H1 (cell line): ENCODE measurements around the gene KNDC1. TPM values are rescaled to one million over a fixed set of nuclear protein-coding genes. Genes with fewer than 3 reads are reported as not detected.

ENCODE experiments used
- CTCF ChIA-PET: fragments of 300-600 bp; sonication (Branson Sonifier 250); formaldehyde crosslinking; loops from one replicate; lab custom pipeline; 2021; ENCODE audit not compliant: partially characterized antibody; lab: Charles Lee
- POLR2A ChIA-PET: fragments of 300-600 bp; sonication (Branson Sonifier 250); formaldehyde crosslinking; loops from one replicate; lab custom pipeline; 2021; ENCODE audit warnings: inconsistent platforms; ENCODE audit not compliant: partially characterized antibody; lab: Charles Lee
- DNase-seq, 2 experiments: peaks; one replicate each; pipeline versions ENCODE4 v3.0.0 to v3.0.0-alpha.2; 2010 to 2022; ENCODE audit warnings: low spot score in 2 of 2, low read depth in 1 of 2, mixed read lengths in 1 of 2
- FAIRE-seq: peaks from 2 replicates; lab custom pipeline; 2011; peaks lifted over from hg19 to GRCh38; lab: Jason Lieb, UNC
- H2AFZ ChIP-seq: 2 replicates; pipeline ENCODE4 v1.8.1; 2012; ENCODE audit warnings: low read length, inconsistent platforms
- H2AK5ac ChIP-seq: 2 replicates; pipeline ENCODE4 v1.6.1; 2013; ENCODE audit warnings: low read depth, low read length
- H2BK120ac ChIP-seq: replicated peaks from 2 replicates; pipeline ENCODE3; 2013; ENCODE audit warnings: low read depth, low read length, inconsistent platforms
- H2BK12ac ChIP-seq: 2 replicates; pipeline ENCODE4 v1.6.1; 2013; ENCODE audit warnings: low read depth, low read length
- H2BK15ac ChIP-seq: 2 replicates; pipeline ENCODE4 v1.6.1; 2013; ENCODE audit warnings: low read length
- H2BK20ac ChIP-seq: 2 replicates; pipeline ENCODE4 v1.6.1; 2013; ENCODE audit warnings: low read length
- H2BK5ac ChIP-seq: 2 replicates; pipeline ENCODE4 v1.6.1; 2013; ENCODE audit warnings: low read depth, low read length
- H3K14ac ChIP-seq: 2 replicates; pipeline ENCODE4 v1.6.1; 2013; ENCODE audit warnings: inconsistent platforms; ENCODE audit not compliant: insufficient read length
- H3K18ac ChIP-seq: 2 replicates; pipeline ENCODE4 v1.6.1; 2013; ENCODE audit warnings: low read length; ENCODE audit errors: extremely low read depth
- H3K23ac ChIP-seq: 2 replicates; pipeline ENCODE4 v1.6.1; 2013; ENCODE audit warnings: inconsistent platforms; ENCODE audit not compliant: insufficient read length
- H3K23me2 ChIP-seq: 2 replicates; pipeline ENCODE4 v1.6.1; 2013; ENCODE audit warnings: low read depth, low read length
- H3K27ac ChIP-seq: 2 replicates; pipeline ENCODE4 v1.6.1; 2011; ENCODE audit warnings: low read depth, low read length, inconsistent platforms
- H3K27me3 ChIP-seq, 4 experiments: replicated peaks in 1 of 4; 1 replicate in 1 of 4; 2 replicates in 3 of 4; pipeline versions ENCODE4 v1.6.1 to v1.8.1; 2011 to 2013; ENCODE audit warnings: low read length in 3 of 4, mild to moderate bottlenecking in 3 of 4, inconsistent platforms in 2 of 4, mixed read lengths in 2 of 4, moderate library complexity in 1 of 4; ENCODE audit not compliant: control insufficient read depth in 3 of 4, insufficient read depth in 3 of 4; ENCODE audit errors: extremely low read depth in 1 of 4
- H3K36me3 ChIP-seq, 4 experiments: 2 replicates each; pipeline versions ENCODE4 v1.6.1 to v1.8.1; 2011 to 2013; ENCODE audit warnings: mild to moderate bottlenecking in 4 of 4, low read length in 3 of 4, moderate library complexity in 2 of 4, control low read depth in 1 of 4, inconsistent platforms in 1 of 4; ENCODE audit not compliant: insufficient read depth in 4 of 4, control insufficient read depth in 2 of 4
- H3K4ac ChIP-seq: replicated peaks from 2 replicates; pipeline ENCODE3; 2013; ENCODE audit warnings: low read length, low read depth, mixed read lengths, inconsistent platforms; ENCODE audit not compliant: insufficient read length
- H3K4me1 ChIP-seq, 4 experiments: replicated peaks in 1 of 4; 1 replicate in 1 of 4; 2 replicates in 3 of 4; pipeline versions ENCODE4 v1.6.1 to v1.8.1; 2011 to 2013; ENCODE audit warnings: low read length in 3 of 4, inconsistent platforms in 2 of 4, mixed read lengths in 1 of 4; ENCODE audit not compliant: insufficient read depth in 4 of 4, control insufficient read depth in 3 of 4
- H3K4me2 ChIP-seq, 2 experiments: 2 replicates each; pipeline versions ENCODE4 v1.6.1 to v1.8.1; 2011 to 2013; ENCODE audit warnings: low read depth in 2 of 2, low read length in 2 of 2, control low read depth in 1 of 2, inconsistent platforms in 1 of 2, mild to moderate bottlenecking in 1 of 2; ENCODE audit not compliant: insufficient read depth in 1 of 2
- H3K4me3 ChIP-seq, 4 experiments: fragments of 200-600, 300-600 bp in 1 of 4; sonication (generic), shearing (Covaris generic), sonication (Bioruptor Twin) in 1 of 4; 2 replicates each; pipeline versions ENCODE4 v1.5.1 to v1.8.1; 2011 to 2016; ENCODE audit warnings: low read length in 4 of 4, low read depth in 3 of 4, control low read depth in 2 of 4, inconsistent platforms in 2 of 4, mild to moderate bottlenecking in 2 of 4, mixed read lengths in 1 of 4, moderate library complexity in 1 of 4; ENCODE audit not compliant: insufficient read depth in 2 of 4; ENCODE audit errors: extremely low read depth in 1 of 4
- H3K56ac ChIP-seq: replicated peaks from 2 replicates; pipeline ENCODE3; 2013; ENCODE audit warnings: low read depth, mild to moderate bottlenecking, mixed read lengths, low read length, inconsistent platforms; ENCODE audit not compliant: insufficient read length
- H3K79me1 ChIP-seq: 2 replicates; pipeline ENCODE4 v1.6.1; 2013; ENCODE audit warnings: low read depth, low read length, control low read depth
- H3K79me2 ChIP-seq, 2 experiments: 2 replicates each; pipeline versions ENCODE4 v1.6.1 to v1.8.1; 2012 to 2013; ENCODE audit warnings: low read length in 2 of 2, mild to moderate bottlenecking in 2 of 2, inconsistent platforms in 1 of 2; ENCODE audit not compliant: insufficient read depth in 2 of 2, control insufficient read depth in 1 of 2
- H3K9ac ChIP-seq, 4 experiments: replicated peaks in 1 of 4; 1 replicate in 1 of 4; 2 replicates in 3 of 4; pipeline versions ENCODE4 v1.6.1 to v1.8.1; 2011 to 2013; ENCODE audit warnings: low read depth in 3 of 4, low read length in 3 of 4, control low read depth in 2 of 4, mild to moderate bottlenecking in 2 of 4, moderate library complexity in 2 of 4, inconsistent platforms in 1 of 4; ENCODE audit errors: extremely low read depth in 1 of 4
- H3K9me3 ChIP-seq, 2 experiments: 2 replicates each; pipeline versions ENCODE4 v1.6.1 to v1.8.1; 2012 to 2013; ENCODE audit warnings: mild to moderate bottlenecking in 2 of 2, moderate library complexity in 2 of 2, control low read depth in 1 of 2, inconsistent platforms in 1 of 2, low read depth in 1 of 2, low read length in 1 of 2, mixed read lengths in 1 of 2; ENCODE audit not compliant: insufficient read depth in 2 of 2
- H4K20me1 ChIP-seq, 2 experiments: replicated peaks in 1 of 2; 2 replicates each; pipeline versions ENCODE3 to v1.8.1; 2011 to 2013; ENCODE audit warnings: inconsistent platforms in 2 of 2, low read length in 2 of 2, mild to moderate bottlenecking in 1 of 2; ENCODE audit not compliant: insufficient read depth in 2 of 2, control insufficient read depth in 1 of 2
- H4K5ac ChIP-seq: 2 replicates; pipeline ENCODE4 v1.6.1; 2013; ENCODE audit warnings: low read length, low read depth, mixed read lengths, inconsistent platforms; ENCODE audit not compliant: insufficient read length
- H4K8ac ChIP-seq: 2 replicates; pipeline ENCODE4 v1.8.0; 2013; ENCODE audit warnings: mild to moderate bottlenecking, moderate library complexity, low read length, inconsistent platforms; ENCODE audit not compliant: insufficient read depth; ENCODE audit errors: extremely low read depth
- H4K91ac ChIP-seq: replicated peaks from 2 replicates; pipeline ENCODE3; 2013; ENCODE audit warnings: low read length, mixed read lengths, inconsistent platforms; ENCODE audit not compliant: insufficient read length
- BRCA1 ChIP-seq: IDR thresholded peaks from 2 replicates; pipeline ENCODE4 v1.6.1; 2012; ENCODE audit warnings: low read depth, low read length, improper control_type of control experiment
- NANOG ChIP-seq: IDR thresholded peaks from 2 replicates; pipeline ENCODE4 v1.6.1; 2011; ENCODE audit warnings: low read length, low read depth, mild to moderate bottlenecking, inconsistent platforms; ENCODE audit not compliant: insufficient read depth, poor library complexity, severe bottlenecking
- RNF2 ChIP-seq: fragments of 200-900, 300-1000 bp; sonication (generic); IDR thresholded peaks from 2 replicates; pipeline ENCODE4 v1.7.1; 2016; ENCODE audit warnings: borderline replicate concordance, low read depth, mild to moderate bottlenecking, antibody characterized with exemption, low read length; ENCODE audit not compliant: poor library complexity, severe bottlenecking; ENCODE audit errors: missing control alignments
- SAP30 ChIP-seq: fragments of 300-600 bp; sonication (generic); IDR thresholded peaks from 2 replicates; pipeline ENCODE4 v1.7.1; 2012; ENCODE audit warnings: low read length, moderate library complexity, mild to moderate bottlenecking, inconsistent platforms; ENCODE audit not compliant: insufficient read depth, insufficient replicate concordance
- WGBS, 2 experiments: shearing (Covaris generic) in 1 of 2; methylation state at CpG; one replicate each; pipeline versions ENCODE4 v1.1.6 to v1.1.7; 2013 to 2015; ENCODE audit warnings: low lambda C conversion rate in 2 of 2, mixed read lengths in 2 of 2, inconsistent platforms in 1 of 2, low coverage in 1 of 2, missing lambda C conversion rate in 1 of 2; ENCODE audit not compliant: insufficient replicate concordance in 2 of 2, insufficient coverage in 1 of 2, insufficient read length in 1 of 2; ENCODE audit errors: extremely low coverage in 1 of 2, missing lambda C conversion rate in 1 of 2; 5-methylcytosine and 5-hydroxymethylcytosine counted together
- polyA plus RNA-seq, 7 experiments: library from polyadenylated mRNA; depleted of rRNA in 3 of 7; stranded (reverse) in 5 of 7; unstranded in 2 of 7; fragments of >200 nt in 5 of 7; fragments of 200-250 nt in 2 of 7; gene quantifications; 1 replicate in 5 of 7; 2 replicates in 1 of 7; 4 replicates in 1 of 7; pipeline versions ENCODE4 v1.2.1 to v1.2.3, GENCODE V29; 2011 to 2013; ENCODE audit warnings: missing spikeins in 2 of 7, mixed read lengths in 2 of 7
- total RNA-seq: library from RNA; stranded (reverse); fragmentation: NEBNext Ultra II Directional; extraction: Animal tissue kit (Norgen Biotek cat#: 25700); gene quantifications from 2 replicates; pipeline ENCODE4 v1.2.1, GENCODE V29; 2021

Gene KNDC1
- total and polyA plus RNA-seq, 2 of the 8 experiments (the other 6 are each of a cell fraction or from before 2014, with no cell fraction given), result 7.5 to 16.7 TPM

- no peak overlapping the region for H3K4me2 ChIP-seq
- H3K23me2 ChIP-seq, result peaks cover 12% of the 10 kb centered on the region; the same call in 1 of the 2 replicates
- H3K27me3 ChIP-seq, result peaks cover 23 to 44% (median 41%) of the 10 kb centered on the region in 4 experiments
Measured at GRCh38 chr10:133239990-133240389, 80.0 kb downstream of the KNDC1 start.

More at GRCh38 chr10:133239990-133240389, 80.0 kb downstream of the KNDC1 start:
- Histone ChIP-seq H3K27ac (no peak overlapping the region), H3K18ac (no peak overlapping the region), H2BK12ac (no peak overlapping the region), H2BK15ac (no peak overlapping the region), H3K14ac (no peak overlapping the region), H3K4me3 (no peak overlapping the region), H3K9ac (no peak overlapping the region), H3K9me3 (no peaks in the 10 kb centered on the region), H2BK5ac (no peak overlapping the region), H3K79me2 (no peaks in the 10 kb centered on the region), H3K36me3 (peaks cover 0 to 5% (median 0%) of the 10 kb centered on the region in 4 experiments; a peak in 4 of 8 replicates), H2BK120ac (no peak overlapping the region), H4K20me1 (peaks cover 0 to 4% of the 10 kb centered on the region in 2 experiments), H2AK5ac (no peak overlapping the region), H3K23ac (no peak overlapping the region), H3K79me1 (0 out of 2 replicates have a peak, but pooled peaks cover 2% of the 10 kb centered on the region), H2AFZ (no peak overlapping the region), H3K4me1 (peaks cover 3 to 22% (median 14%) of the 10 kb centered on the region in 4 experiments), H2BK20ac (no peak overlapping the region), H4K5ac (no peak overlapping the region), H4K8ac (no peak overlapping the region), H4K91ac (no peak overlapping the region), H3K4ac (no peak overlapping the region), H3K56ac (no peak overlapping the region)
- WGBS, 2 experiments, result 90% methylated on average over 15 of the region's 15 CpGs; no CpG with 5 or more reads in 1 of the 2 experiments
- FAIRE-seq (no peak), DNase-seq (no peak)
- TF ChIP-seq SAP30 (no peak), RNF2 (no peak), NANOG (no peak), BRCA1 (no peak)
- ChIA-PET CTCF (interaction anchor here (1.0 to 1.2 kb wide), 3 partner anchors 14 to 23 kb away, joined by 3 to 5 read pairs (median 3); no protein-coding TSS in a partner anchor), POLR2A (interaction anchor here (1.0 kb wide), 1 partner anchor 15 kb away, joined by 3 read pairs; no protein-coding TSS in a partner anchor)
